ENCODE results near the gene KIDINS220. TPM values are rescaled to one million over a fixed set of nuclear protein-coding genes. Genes with fewer than 3 reads are reported as not detected.

Gene KIDINS220
- total and polyA plus RNA-seq, 2 of the 13 experiments (the other 11 are each of a cell fraction or from before 2014, with no cell fraction given), result 25.2 to 32.3 TPM

- peak; percentile 81 for TF ChIP-seq MXD1 (CRISPR knock-in tag; IDR thresholded peaks at IDR 0.05)
- TF ChIP-seq KAT8 (CRISPR knock-in tag; IDR thresholded peaks at IDR 0.05), result peak; percentile 73; the same call in 1 of the 2 replicates
- 0 out of 2 replicates have a peak, but pooled peaks have one; percentile 33 for TF ChIP-seq KIAA2018 (CRISPR knock-in tag; IDR thresholded peaks at IDR 0.05; ENCODE audit: borderline replicate concordance)
- peak; percentile 41; the same call in 1 of the 2 replicates for TF ChIP-seq MLXIP (CRISPR knock-in tag; IDR thresholded peaks at IDR 0.05; ENCODE audit: borderline replicate concordance)
- TF ChIP-seq SRY (CRISPR knock-in tag; IDR thresholded peaks at IDR 0.05), result 0 out of 2 replicates have a peak, but pooled peaks have one; percentile 30
- TF ChIP-seq ETV5 (CRISPR knock-in tag; IDR thresholded peaks at IDR 0.05; ENCODE audit: borderline replicate concordance), result peak; percentile 44
- TF ChIP-seq ZNF788 (CRISPR knock-in tag; IDR thresholded peaks at IDR 0.05; ENCODE audit: borderline replicate concordance), result peak; percentile 57; the same call in 1 of the 2 replicates
- TF ChIP-seq AGO2 (optimal IDR thresholded peaks at IDR 0.05; ENCODE audit: low read depth, low read length), result peak; percentile 43
- peak; percentile 35; the same call in 1 of the 2 replicates for TF ChIP-seq ZFP90 (CRISPR knock-in tag; IDR thresholded peaks at IDR 0.05; ENCODE audit: borderline replicate concordance)
- TF ChIP-seq ZNF12 (CRISPR knock-in tag; IDR thresholded peaks at IDR 0.05), result 0 out of 2 replicates have a peak, but pooled peaks have one; percentile 7
- no peak for TF ChIP-seq SOX6 (IDR thresholded peaks at IDR 0.05)
- TF ChIP-seq SOX6 (CRISPR knock-in tag; IDR thresholded peaks at IDR 0.05), result peak; percentile 47; the same call in 1 of the 2 replicates
- peak; percentile 40; the same call in 1 of the 2 replicates for TF ChIP-seq ATF7-NPFF (CRISPR knock-in tag; IDR thresholded peaks at IDR 0.05; ENCODE audit: low read depth)
- 0 out of 2 replicates have a peak, but pooled peaks have one; percentile 52 for TF ChIP-seq KDM4B (CRISPR knock-in tag; IDR thresholded peaks at IDR 0.05)
- TF ChIP-seq JARID2 (CRISPR knock-in tag; IDR thresholded peaks at IDR 0.05; ENCODE audit: insufficient replicate concordance), result no peak
- TF ChIP-seq YY1 (IDR thresholded peaks at IDR 0.05; ENCODE audit: insufficient read depth, insufficient replicate concordance, low read depth, low read length), result peak; percentile 97
- peak; percentile 89 for TF ChIP-seq HDAC1 (CRISPR knock-in tag; IDR thresholded peaks at IDR 0.05)
Observed at GRCh38 chr2:8836971-8837794, at the start of gene KIDINS220 (continued).

All from HepG2 (cell line).